ENCODE data around the gene UNC119B.
"Not testable (repeated sequence)": the region's sequence is repeated elsewhere in the genome, so short reads cannot be mapped to it uniquely, and the experiment has no call there.

The UNC119B gene

GRCh38 chr12:120710031-120710804 lies at the start of gene UNC119B:
Gene UNC119B (plus strand): TSS chr12:120710458. CDS start chr12:120710475, 17 bp downstream.
- DNase-seq, result peak; percentile 46

- DNase-seq, result no peak
These were observed 48.8 kb upstream of the UNC119B start for GRCh38 chr12:120661432-120661831.

- DNase-seq, result no peak
These were observed 47.4 kb upstream of the UNC119B start for GRCh38 chr12:120662879-120663278.

- no peak for DNase-seq
These were observed 46.5 kb upstream of the UNC119B start for GRCh38 chr12:120663741-120664140.

GRCh38 chr12:120666571-120667390 lies 43.5 kb upstream of the UNC119B start:
- no peak for DNase-seq

GRCh38 chr12:120668091-120668867 lies 42.0 kb upstream of the UNC119B start:
- DNase-seq, result no peak

- peak; percentile 14 for DNase-seq
These were observed 41.1 kb upstream of the UNC119B start for GRCh38 chr12:120668868-120669840.

- not testable (repeated sequence) for DNase-seq
These were observed 40.0 kb upstream of the UNC119B start for GRCh38 chr12:120670237-120670636.

- no peak for DNase-seq
These were observed 39.6 kb upstream of the UNC119B start for GRCh38 chr12:120670667-120671066.

- DNase-seq, result no peak
These were observed 36.1 kb upstream of the UNC119B start for GRCh38 chr12:120674097-120674636.

- no peak for DNase-seq
These were observed 32.3 kb upstream of the UNC119B start for GRCh38 chr12:120677765-120678473.

- DNase-seq, result no peak
These were observed 31.7 kb upstream of the UNC119B start for GRCh38 chr12:120678572-120678971.

- DNase-seq, result no peak
These were observed 30.0 kb upstream of the UNC119B start for GRCh38 chr12:120680165-120680738.

GRCh38 chr12:120684523-120684932 lies 25.7 kb upstream of the UNC119B start:
- no peak for DNase-seq

GRCh38 chr12:120685522-120685921 lies 24.7 kb upstream of the UNC119B start:
- DNase-seq, result no peak

- DNase-seq, result peak; percentile 94
These were observed 24.0 kb upstream of the UNC119B start for GRCh38 chr12:120686151-120686689.

- DNase-seq, result peak; percentile 98
These were observed 23.3 kb upstream of the UNC119B start, which contains the start of gene MLEC for GRCh38 chr12:120686690-120687577. Gene MLEC (plus strand): TSS chr12:120687149. CDS start chr12:120687297, 148 bp downstream.

GRCh38 chr12:120687578-120688289 lies 22.5 kb upstream of the UNC119B start:
- DNase-seq, result no peak
